HCT116 (cell line): ENCODE results near the gene AKAP5. TPM values are rescaled to one million over a fixed set of nuclear protein-coding genes. Genes with fewer than 3 reads are reported as not detected.

ENCODE experiments used
- ATAC-seq: fragments of 200-7000 bp; cut with Tn5 transposase; 2 replicates; pipeline ENCODE4 v1.9.1; 2020; ENCODE audit warnings: mild to moderate bottlenecking, moderate library complexity
- BruUV-seq: library from RNA; stranded (reverse); fragments of 400-500 nt; replicated peaks from 2 replicates; lab custom pipeline; 2021; lab: Mats Ljungman, UMichigan
- CTCF ChIA-PET: fragments of 300-600 bp; sonication (Branson Sonifier 250); formaldehyde crosslinking; loops from one replicate; lab custom pipeline; 2021; ENCODE audit warnings: antibody characterized with exemption; lab: Charles Lee
- POLR2A ChIA-PET: fragments of 300-600, 350-600 bp; sonication (Branson Sonifier 250); formaldehyde crosslinking; loops from one replicate; lab custom pipeline; 2021; ENCODE audit warnings: antibody characterized with exemption; lab: Charles Lee
- RAD21 ChIA-PET, 2 experiments: fragments of 300-600 bp; sonication (Branson Sonifier 250); formaldehyde crosslinking; loops; one replicate each; lab custom pipeline; 2023; ENCODE audit warnings: low total read pairs in 2 of 2; ENCODE audit not compliant: uncharacterized antibody in 2 of 2, unreplicated experiment in 2 of 2, low non-redundant PET in 1 of 2; lab: Charles Lee
- DNase-seq: peaks from one replicate; pipeline ENCODE4 v3.0.0-alpha.2; 2010; ENCODE audit warnings: low read depth, low spot score
- H2AFZ ChIP-seq: fragments of 200-600 bp; shearing (Covaris generic), sonication (generic); 2 replicates; pipeline ENCODE4 v1.6.1; 2017; ENCODE audit warnings: low read depth, mixed run types, mixed read lengths, antibody characterized with exemption, low read length; ENCODE audit not compliant: poor library complexity, severe bottlenecking
- H3K27ac ChIP-seq: 2 replicates; pipeline ENCODE4 v1.5.1; 2012; ENCODE audit warnings: low read depth, low read length
- H3K27me3 ChIP-seq: fragments of 200-600 bp; sonication (generic); 2 replicates; pipeline ENCODE4 v1.6.1; 2016; ENCODE audit warnings: mixed run types, low read length, mixed read lengths; ENCODE audit not compliant: insufficient read depth
- H3K36me3 ChIP-seq, 2 experiments: fragments of 200-500 bp in 1 of 2; fragments of 200-600 bp in 1 of 2; sonication (Bioruptor generic) in 1 of 2; sonication (generic) in 1 of 2; 2 replicates each; pipeline versions ENCODE4 v1.5.1 to v1.6.1; 2014 to 2016; ENCODE audit warnings: low read length in 2 of 2, inconsistent platforms in 1 of 2, mixed read lengths in 1 of 2, mixed run types in 1 of 2; ENCODE audit not compliant: insufficient read depth in 2 of 2, control insufficient read depth in 1 of 2
- H3K4me1 ChIP-seq, 2 experiments: fragments of 200-600 bp in 1 of 2; sonication (generic) in 1 of 2; 2 replicates each; pipeline versions ENCODE4 v1.5.1 to v1.6.1; 2012 to 2017; ENCODE audit warnings: low read length in 2 of 2, inconsistent platforms in 1 of 2, mild to moderate bottlenecking in 1 of 2, mixed read lengths in 1 of 2, mixed run types in 1 of 2, moderate library complexity in 1 of 2; ENCODE audit not compliant: insufficient read depth in 2 of 2, control insufficient read depth in 1 of 2
- H3K4me2 ChIP-seq: fragments of 200-600 bp; sonication (generic); 2 replicates; pipeline ENCODE4 v1.6.1; 2017; ENCODE audit warnings: mixed run types, low read length, mixed read lengths
- H3K4me3 ChIP-seq, 2 experiments: fragments of 200-600 bp in 1 of 2; sonication (generic) in 1 of 2; replicated peaks in 1 of 2; 2 replicates each; pipeline ENCODE4 v1.5.1; 2011 to 2016; ENCODE audit warnings: low read length in 2 of 2, control low read depth in 1 of 2, low read depth in 1 of 2, mild to moderate bottlenecking in 1 of 2, mixed read lengths in 1 of 2, mixed run types in 1 of 2
- H3K79me2 ChIP-seq: fragments of 200-600 bp; sonication (generic); 2 replicates; pipeline ENCODE4 v1.6.1; 2017; ENCODE audit warnings: mild to moderate bottlenecking, mixed run types, low read length, moderate library complexity, mixed read lengths; ENCODE audit not compliant: insufficient read depth
- H3K9ac ChIP-seq: fragments of 200-600 bp; sonication (generic); 2 replicates; pipeline ENCODE4 v1.6.1; 2016; ENCODE audit warnings: low read length, mixed read lengths
- H3K9me2 ChIP-seq: fragments of 200-600 bp; sonication (generic), shearing (Covaris generic); 2 replicates; pipeline ENCODE4 v1.6.1; 2017; ENCODE audit warnings: mixed run types, mild to moderate bottlenecking, moderate library complexity; ENCODE audit not compliant: insufficient read depth
- H3K9me3 ChIP-seq, 2 experiments: fragments of 200-500 bp in 1 of 2; fragments of 200-600 bp in 1 of 2; sonication (Bioruptor generic) in 1 of 2; sonication (generic) in 1 of 2; 2 replicates each; pipeline ENCODE4 v1.6.1; 2014 to 2017; ENCODE audit warnings: low read length in 2 of 2, mixed read lengths in 2 of 2, inconsistent platforms in 1 of 2, low read depth in 1 of 2, mild to moderate bottlenecking in 1 of 2, mixed run types in 1 of 2, moderate library complexity in 1 of 2; ENCODE audit not compliant: control insufficient read depth in 1 of 2, insufficient read depth in 1 of 2
- H4K20me1 ChIP-seq: fragments of 200-600 bp; sonication (generic), shearing (Covaris generic); 2 replicates; pipeline ENCODE4 v1.6.1; 2017; ENCODE audit warnings: mixed run types, mild to moderate bottlenecking, moderate library complexity; ENCODE audit not compliant: insufficient read depth
- CBX3 ChIP-seq: IDR thresholded peaks from 2 replicates; pipeline ENCODE4 v1.6.1; 2012; ENCODE audit warnings: low read depth
- CEBPB ChIP-seq: IDR thresholded peaks from 2 replicates; pipeline ENCODE4 v1.6.1; 2012; ENCODE audit warnings: low read depth
- ELF1 ChIP-seq: IDR thresholded peaks from 2 replicates; pipeline ENCODE4 v1.6.1; 2012; ENCODE audit warnings: low read depth, borderline replicate concordance
- EZH2 ChIP-seq: fragments of 200-600 bp; sonication (generic); IDR thresholded peaks from 2 replicates; pipeline ENCODE4 v1.6.1; 2017; ENCODE audit warnings: antibody characterized with exemption, mixed run types
- FOSL1 ChIP-seq: IDR thresholded peaks from 2 replicates; pipeline ENCODE4 v1.6.1; 2012; ENCODE audit warnings: low read depth
- SIN3A ChIP-seq: IDR thresholded peaks from 2 replicates; pipeline ENCODE4 v1.6.1; 2012; ENCODE audit warnings: low read depth
- TCF7L2 ChIP-seq: IDR thresholded peaks from 2 replicates; pipeline ENCODE4 v1.7.0; 2011; ENCODE audit warnings: borderline replicate concordance, inconsistent platforms; ENCODE audit not compliant: insufficient read depth, insufficient read length; ENCODE audit errors: extremely low read depth
- YY1 ChIP-seq: IDR thresholded peaks from 2 replicates; pipeline ENCODE4 v1.6.1; 2011; ENCODE audit warnings: low read length, low read depth, moderate library complexity, mild to moderate bottlenecking; ENCODE audit not compliant: insufficient replicate concordance; ENCODE audit errors: extremely low read depth
- ZFX ChIP-seq: fragments of 450-650 bp; IDR thresholded peaks from 2 replicates; pipeline ENCODE4 v1.6.1; 2017
- ZNF274 ChIP-seq: fragments of 200-500 bp; sonication (Bioruptor generic); IDR thresholded peaks from 2 replicates; pipeline ENCODE4 v1.6.1; 2014; ENCODE audit warnings: mild to moderate bottlenecking, low read depth, low read length, inconsistent platforms
- intact Hi-C: fragments of 100-400 bp; cut with micrococcal nuclease; formaldehyde crosslinking; loops from 2 replicates; pipeline ENCODE4 v1.10.0; 2022
- total RNA-seq: library from RNA; stranded (reverse); gene quantifications from one replicate; pipeline ENCODE4 v1.2.1, GENCODE V29; 2021; ENCODE audit not compliant: unreplicated experiment

The AKAP5 gene
- total RNA-seq, 1 experiment from 2014 or later = 0.54 TPM

- H3K4me1 ChIP-seq = peaks cover 36 to 41% of the 10 kb centered on the region in 2 experiments
- TF ChIP-seq ZFX (no peak), EZH2 (no peak), CBX3 (no peak), ZNF274 (no peak), CEBPB (no peak), YY1 (no peak)
- no peaks in the 10 kb centered on the region for H4K20me1 ChIP-seq
- H3K79me2 ChIP-seq = no peaks in the 10 kb centered on the region
- H3K9me3 ChIP-seq = no peaks in the 10 kb centered on the region
- no peaks in the 10 kb centered on the region for H3K27me3 ChIP-seq
- DNase-seq (no peak), ATAC-seq (no peak)
- ChIA-PET POLR2A (no interaction called here), CTCF (interaction anchor here (2.3 kb wide), 1 partner anchor 11 kb away, joined by 9 read pairs; no protein-coding TSS in a partner anchor), RAD21 (no interaction called here)
- intact Hi-C loops = no loop called here
- H3K9ac ChIP-seq = no peak overlapping the region
- no peak overlapping the region for H2AFZ ChIP-seq
- H3K36me3 ChIP-seq = peaks cover 38 to 52% of the 10 kb centered on the region in 2 experiments
- no peak overlapping the region for H3K4me2 ChIP-seq
- BruUV-seq = no TSS peak
- H3K4me3 ChIP-seq = no peak overlapping the region
- no peaks in the 10 kb centered on the region for H3K9me2 ChIP-seq
- H3K27ac ChIP-seq = no peak overlapping the region
These were observed 24.8 kb upstream of the AKAP5 start for GRCh38 chr14:64440494-64440893.

- Histone ChIP-seq H4K20me1 (no peaks in the 10 kb centered on the region), H3K36me3 (peaks cover 36 to 44% of the 10 kb centered on the region in 2 experiments), H3K9me3 (no peaks in the 10 kb centered on the region), H3K4me2 (no peak overlapping the region), H3K27me3 (no peaks in the 10 kb centered on the region), H3K27ac (no peak overlapping the region), H3K9me2 (no peaks in the 10 kb centered on the region), H3K79me2 (no peaks in the 10 kb centered on the region), H3K4me3 (no peak overlapping the region), H3K4me1 (peaks cover 24 to 29% of the 10 kb centered on the region in 2 experiments), H3K9ac (no peak overlapping the region), H2AFZ (no peak overlapping the region)
- ChIA-PET RAD21 (no interaction called here), POLR2A (no interaction called here), CTCF (interaction anchor here (1.0 kb wide), 1 partner anchor 12 kb away, joined by 5 read pairs; no protein-coding TSS in a partner anchor)
- ATAC-seq (no peak), DNase-seq (no peak)
- intact Hi-C loops = no loop called here
- TF ChIP-seq TCF7L2 (no peak), ELF1 (no peak), EZH2 (no peak), SIN3A (no peak), FOSL1 (no peak), CEBPB (no peak)
- no TSS peak for BruUV-seq
These were observed 22.9 kb upstream of the AKAP5 start for GRCh38 chr14:64442300-64442988.
